GM21786 (cell line): ENCODE data around the gene ARHGAP24.
"Not testable (repeated sequence)": the region's sequence is repeated elsewhere in the genome, so short reads cannot be mapped to it uniquely, and the experiment has no call there.

Experiments
- ATAC-seq: cut with Tn5 transposase; IDR thresholded peaks from one replicate; pipeline ENCODE4 v1.9.1; 2021; ENCODE audit not compliant: unreplicated experiment

ARHGAP24 gene

GRCh38 chr4:85642356-85643100, 167.6 kb downstream of the ARHGAP24 start:
- peak; percentile 45 for ATAC-seq

- no peak for ATAC-seq
Measured at GRCh38 chr4:85644061-85644460, 169.1 kb downstream of the ARHGAP24 start.

- no peak for ATAC-seq
Measured at GRCh38 chr4:85650908-85651307, 176.0 kb downstream of the ARHGAP24 start.

GRCh38 chr4:85656759-85657505, 182.0 kb downstream of the ARHGAP24 start:
- ATAC-seq, result no peak

GRCh38 chr4:85658766-85659439, 184.0 kb downstream of the ARHGAP24 start:
- ATAC-seq, result no peak

- ATAC-seq, result no peak
Measured at GRCh38 chr4:85659610-85660218, 184.8 kb downstream of the ARHGAP24 start.

- ATAC-seq, result not testable (repeated sequence)
Measured at GRCh38 chr4:85666625-85667024, 191.7 kb downstream of the ARHGAP24 start.

- no peak for ATAC-seq
Measured at GRCh38 chr4:85669204-85669603, 194.3 kb downstream of the ARHGAP24 start.

- no peak for ATAC-seq
Measured at GRCh38 chr4:85669992-85670548, 195.1 kb downstream of the ARHGAP24 start.

- no peak for ATAC-seq
Measured at GRCh38 chr4:85671120-85671519, 196.2 kb downstream of the ARHGAP24 start.

GRCh38 chr4:85672116-85672515, 197.2 kb downstream of the ARHGAP24 start:
- ATAC-seq, result no peak

- ATAC-seq, result no peak
Measured at GRCh38 chr4:85672959-85673358, 198.0 kb downstream of the ARHGAP24 start.

- no peak for ATAC-seq
Measured at GRCh38 chr4:85673540-85673939, 198.6 kb downstream of the ARHGAP24 start.

- no peak for ATAC-seq
Measured at GRCh38 chr4:85675076-85676049, 200.4 kb downstream of the ARHGAP24 start.

GRCh38 chr4:85676050-85676425, 201.1 kb downstream of the ARHGAP24 start:
- ATAC-seq, result no peak

GRCh38 chr4:85676850-85677590, 202.1 kb downstream of the ARHGAP24 start:
- no peak for ATAC-seq

- ATAC-seq, result peak; percentile 50
Measured at GRCh38 chr4:85681221-85681657, 206.3 kb downstream of the ARHGAP24 start.

GRCh38 chr4:85681921-85682320, 207.0 kb downstream of the ARHGAP24 start:
- ATAC-seq, result no peak

- ATAC-seq, result no peak
Measured at GRCh38 chr4:85682391-85682790, 207.4 kb downstream of the ARHGAP24 start.
